ENCODE data around the gene EML1.

DNA sequence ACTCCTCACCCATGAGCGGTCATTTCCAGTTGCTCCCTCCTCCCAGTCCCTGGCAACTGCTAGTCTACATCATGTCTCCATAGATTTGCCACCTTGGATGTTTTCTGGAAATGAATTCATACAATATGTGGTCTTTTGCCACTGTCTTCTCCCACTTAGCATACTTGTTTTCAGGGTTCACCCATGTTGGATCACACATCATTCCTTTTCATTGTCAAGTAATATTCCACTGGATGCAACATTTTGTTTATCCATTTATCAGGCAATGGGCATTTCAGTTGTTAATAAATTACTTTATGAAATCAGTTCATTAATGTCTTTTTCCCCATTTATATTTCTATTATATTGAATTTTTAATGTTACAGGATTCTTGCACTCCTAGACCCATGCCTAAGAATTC is 64.3 kb downstream of the EML1 start:
- TF ChIP-seq, protein P1, sequence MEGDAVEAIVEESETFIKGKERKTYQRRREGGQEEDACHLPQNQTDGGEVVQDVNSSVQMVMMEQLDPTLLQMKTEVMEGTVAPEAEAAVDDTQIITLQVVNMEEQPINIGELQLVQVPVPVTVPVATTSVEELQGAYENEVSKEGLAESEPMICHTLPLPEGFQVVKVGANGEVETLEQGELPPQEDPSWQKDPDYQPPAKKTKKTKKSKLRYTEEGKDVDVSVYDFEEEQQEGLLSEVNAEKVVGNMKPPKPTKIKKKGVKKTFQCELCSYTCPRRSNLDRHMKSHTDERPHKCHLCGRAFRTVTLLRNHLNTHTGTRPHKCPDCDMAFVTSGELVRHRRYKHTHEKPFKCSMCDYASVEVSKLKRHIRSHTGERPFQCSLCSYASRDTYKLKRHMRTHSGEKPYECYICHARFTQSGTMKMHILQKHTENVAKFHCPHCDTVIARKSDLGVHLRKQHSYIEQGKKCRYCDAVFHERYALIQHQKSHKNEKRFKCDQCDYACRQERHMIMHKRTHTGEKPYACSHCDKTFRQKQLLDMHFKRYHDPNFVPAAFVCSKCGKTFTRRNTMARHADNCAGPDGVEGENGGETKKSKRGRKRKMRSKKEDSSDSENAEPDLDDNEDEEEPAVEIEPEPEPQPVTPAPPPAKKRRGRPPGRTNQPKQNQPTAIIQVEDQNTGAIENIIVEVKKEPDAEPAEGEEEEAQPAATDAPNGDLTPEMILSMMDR (IDR thresholded peaks at IDR 0.05): no peak
- TF ChIP-seq ZFX (IDR thresholded peaks at IDR 0.05; ENCODE audit: borderline replicate concordance): no peak

Measured in 22Rv1 (cell line).